Endodermal cell (in vitro differentiated cells): ENCODE measurements around the gene CROCC. TPM values are rescaled to one million over a fixed set of nuclear protein-coding genes. Genes with fewer than 3 reads are reported as not detected.
"Not testable (repeated sequence)": the region's sequence is repeated elsewhere in the genome, so short reads cannot be mapped to it uniquely, and the experiment has no call there.

ENCODE experiments used
- DNase-seq: peaks from one replicate; pipeline ENCODE4 v3.0.0-alpha.2; 2017
- H3K27ac ChIP-seq: 2 replicates; pipeline ENCODE4 v1.5.1; 2013; ENCODE audit warnings: mild to moderate bottlenecking, low read depth, low read length, moderate library complexity
- H3K27me3 ChIP-seq: 2 replicates; pipeline ENCODE4 v1.6.1; 2013; ENCODE audit warnings: mild to moderate bottlenecking, low read length, moderate library complexity; ENCODE audit not compliant: insufficient read depth, control insufficient read depth, poor library complexity, severe bottlenecking
- H3K36me3 ChIP-seq: 2 replicates; pipeline ENCODE4 v1.7.0; 2013; ENCODE audit warnings: mild to moderate bottlenecking, low read length, moderate library complexity; ENCODE audit not compliant: control insufficient read depth, insufficient read depth
- H3K4me1 ChIP-seq: one replicate; pipeline ENCODE4 v1.7.0; 2013; ENCODE audit warnings: low read length; ENCODE audit not compliant: control insufficient read depth, insufficient read depth
- H3K4me3 ChIP-seq: 2 replicates; pipeline ENCODE4 v1.5.1; 2013; ENCODE audit warnings: mild to moderate bottlenecking, low read length, moderate library complexity
- H3K9ac ChIP-seq: 2 replicates; pipeline ENCODE4 v1.6.1; 2013; ENCODE audit warnings: mild to moderate bottlenecking, low read length, moderate library complexity; ENCODE audit not compliant: poor library complexity, severe bottlenecking; ENCODE audit errors: extremely low read depth
- H3K9me3 ChIP-seq: 2 replicates; pipeline ENCODE4 v1.6.1; 2013; ENCODE audit warnings: mild to moderate bottlenecking, low read length, moderate library complexity; ENCODE audit not compliant: control insufficient read depth
- H3K27ac Mint-ChIP-seq: 2 replicates; pipeline ENCODE4 v1.8.0; 2020; ENCODE audit warnings: mixed read lengths
- H3K27me3 Mint-ChIP-seq: 2 replicates; pipeline ENCODE4 v1.8.0; 2021; ENCODE audit warnings: mild to moderate bottlenecking, mixed read lengths; ENCODE audit not compliant: insufficient read depth
- H3K36me3 Mint-ChIP-seq: 2 replicates; pipeline ENCODE4 v1.8.0; 2020; ENCODE audit warnings: low read depth, mixed read lengths
- H3K4me1 Mint-ChIP-seq: 2 replicates; pipeline ENCODE4 v1.8.0; 2020; ENCODE audit warnings: mixed read lengths
- H3K4me3 Mint-ChIP-seq: 2 replicates; pipeline ENCODE4 v1.8.0; 2020; ENCODE audit warnings: mild to moderate bottlenecking, moderate library complexity, mixed read lengths
- H3K9me3 Mint-ChIP-seq: 2 replicates; pipeline ENCODE4 v1.8.0; 2020; ENCODE audit warnings: mild to moderate bottlenecking, mixed read lengths
- CTCF ChIP-seq: fragments of 200-600 bp; sonication (generic); conservative IDR thresholded peaks from 2 replicates; pipeline ENCODE4 v1.5.0; 2021; ENCODE audit warnings: antibody characterized with exemption, mild to moderate bottlenecking
- WGBS, 2 experiments: methylation state at CpG; one replicate each; pipeline versions ENCODE4 v1.1.5 to v1.1.7; 2013; ENCODE audit warnings: missing lambda C conversion rate in 2 of 2, mixed read lengths in 1 of 2; ENCODE audit not compliant: insufficient coverage in 1 of 2, insufficient read length in 1 of 2; 5-methylcytosine and 5-hydroxymethylcytosine counted together
- total RNA-seq, 2 donors: library from RNA; stranded (reverse); fragmentation: NEBNext Ultra II Directional in 1 of 2; extraction: Animal tissue kit (Norgen Biotek cat#: 25700) in 1 of 2; gene quantifications; 2 replicates in 1 of 2; 3 replicates in 1 of 2; pipeline ENCODE4 v1.2.1, GENCODE V29; 2021

The CROCC gene
- total RNA-seq, 2 donors from 2014 or later = 58.4 to 61.8 TPM

GRCh38 chr1:16927711-16928485 lies 6.2 kb downstream of the CROCC start:
- Histone ChIP-seq H3K9ac (no peak overlapping the region), H3K9me3 (no peaks in the 10 kb centered on the region), H3K36me3 (peaks cover 3% of the 10 kb centered on the region), H3K27ac (peak overlapping the region; percentile 86), H3K4me1 (peaks cover 4% of the 10 kb centered on the region), H3K4me3 (no peak overlapping the region), H3K27me3 (no peaks in the 10 kb centered on the region)
- no peak overlapping the region for H3K27ac Mint-ChIP-seq
- H3K9me3 Mint-ChIP-seq = no peaks in the 10 kb centered on the region
- no peak overlapping the region for H3K4me3 Mint-ChIP-seq
- WGBS, 2 experiments = 91 to 99% methylated on average over 9 to 13 of the region's 13 CpGs
- no peak for TF ChIP-seq CTCF
- no peak for DNase-seq
- peaks cover 18% of the 10 kb centered on the region for H3K36me3 Mint-ChIP-seq
- H3K27me3 Mint-ChIP-seq = no peaks in the 10 kb centered on the region
- H3K4me1 Mint-ChIP-seq = peaks cover 8% of the 10 kb centered on the region

- 91 to 93% methylated on average over 21 to 24 of the region's 24 CpGs for WGBS, 2 experiments
- not testable (repeated sequence) for H3K9ac ChIP-seq
These were observed 7.7 kb downstream of the CROCC start for GRCh38 chr1:16929146-16930041.

GRCh38 chr1:16931206-16931934 lies 9.6 kb downstream of the CROCC start:
- peaks cover 27% of the 10 kb centered on the region for H3K36me3 Mint-ChIP-seq
- not testable (repeated sequence) for H3K9me3 ChIP-seq, H3K36me3 ChIP-seq, H3K27ac ChIP-seq, H3K4me1 ChIP-seq, H3K4me1 Mint-ChIP-seq, H3K27ac Mint-ChIP-seq, DNase-seq, H3K27me3 Mint-ChIP-seq, H3K9me3 Mint-ChIP-seq, H3K4me3 ChIP-seq, H3K4me3 Mint-ChIP-seq, H3K27me3 ChIP-seq, H3K9ac ChIP-seq
- WGBS, 2 experiments = 88 to 91% methylated on average over 17 to 18 of the region's 18 CpGs

More at GRCh38 chr1:16929146-16930041, 7.7 kb downstream of the CROCC start:
- not testable (repeated sequence) for H3K36me3 ChIP-seq, H3K4me3 ChIP-seq, H3K9me3 Mint-ChIP-seq, H3K9me3 ChIP-seq, H3K27me3 ChIP-seq, H3K4me1 Mint-ChIP-seq, H3K27ac ChIP-seq, H3K27ac Mint-ChIP-seq, H3K4me1 ChIP-seq, H3K4me3 Mint-ChIP-seq, H3K27me3 Mint-ChIP-seq
- peaks cover 18% of the 10 kb centered on the region for H3K36me3 Mint-ChIP-seq
- DNase-seq = peak; percentile 45

- not testable (repeated sequence) for DNase-seq, H3K27me3 Mint-ChIP-seq, H3K9me3 Mint-ChIP-seq, H3K36me3 ChIP-seq, H3K9ac ChIP-seq, H3K27me3 ChIP-seq, H3K9me3 ChIP-seq, H3K27ac ChIP-seq, H3K4me1 ChIP-seq, H3K4me1 Mint-ChIP-seq, H3K27ac Mint-ChIP-seq, H3K4me3 ChIP-seq, H3K4me3 Mint-ChIP-seq
- peaks cover 27% of the 10 kb centered on the region for H3K36me3 Mint-ChIP-seq
These were observed 12.2 kb downstream of the CROCC start for GRCh38 chr1:16933945-16934344.

- 94 to 99% methylated on average over 16 of the region's 16 CpGs for WGBS, 2 experiments
- H3K4me1 ChIP-seq, H3K4me3 Mint-ChIP-seq, H3K27ac ChIP-seq, DNase-seq, H3K27me3 ChIP-seq, H3K27ac Mint-ChIP-seq, H3K27me3 Mint-ChIP-seq, H3K9ac ChIP-seq, H3K4me1 Mint-ChIP-seq, H3K4me3 ChIP-seq, H3K9me3 Mint-ChIP-seq, H3K36me3 ChIP-seq, H3K9me3 ChIP-seq: not testable (repeated sequence)
- H3K36me3 Mint-ChIP-seq = peaks cover 26% of the 10 kb centered on the region
These were observed 14.8 kb downstream of the CROCC start for GRCh38 chr1:16936580-16936979.
